Trophoblast cell (in vitro differentiated cells and primary cell): Measurements from ENCODE around the gene ARHGAP42.

ENCODE experiments used
- DNase-seq, 2 donors: peaks; one replicate each; pipeline ENCODE4 v3.0.0-alpha.2; 2016
- H2AFZ ChIP-seq: 2 replicates; pipeline ENCODE4 v1.6.1; 2013; ENCODE audit warnings: low read length, moderate library complexity, mild to moderate bottlenecking; ENCODE audit not compliant: insufficient read depth, poor library complexity
- H2AK5ac ChIP-seq: 2 replicates; pipeline ENCODE4 v1.6.1; 2013; ENCODE audit warnings: mild to moderate bottlenecking, low read length
- H2BK120ac ChIP-seq: 2 replicates; pipeline ENCODE4 v1.6.1; 2013; ENCODE audit warnings: low read length, mild to moderate bottlenecking, moderate library complexity; ENCODE audit not compliant: insufficient read depth, poor library complexity
- H2BK12ac ChIP-seq: 2 replicates; pipeline ENCODE4 v1.6.1; 2013; ENCODE audit warnings: mild to moderate bottlenecking, low read length, moderate library complexity
- H2BK5ac ChIP-seq: 2 replicates; pipeline ENCODE4 v1.6.1; 2013; ENCODE audit warnings: low read length, low read depth, moderate library complexity, mild to moderate bottlenecking; ENCODE audit not compliant: poor library complexity
- H3K14ac ChIP-seq: 2 replicates; pipeline ENCODE4 v1.6.1; 2013; ENCODE audit warnings: mild to moderate bottlenecking, low read length
- H3K18ac ChIP-seq: 2 replicates; pipeline ENCODE4 v1.6.1; 2013; ENCODE audit warnings: mild to moderate bottlenecking, low read length
- H3K23ac ChIP-seq: 2 replicates; pipeline ENCODE4 v1.6.1; 2013; ENCODE audit warnings: low read length
- H3K27ac ChIP-seq: 2 replicates; pipeline ENCODE4 v1.5.1; 2013; ENCODE audit warnings: low read depth, mild to moderate bottlenecking, inconsistent platforms, low read length, moderate library complexity
- H3K27me3 ChIP-seq: 2 replicates; pipeline ENCODE4 v1.6.1; 2013; ENCODE audit warnings: inconsistent platforms, mild to moderate bottlenecking, low read length, moderate library complexity; ENCODE audit not compliant: insufficient read depth
- H3K36me3 ChIP-seq, 2 experiments: 1 replicate in 1 of 2; 2 replicates in 1 of 2; pipeline ENCODE4 v1.6.1; 2013; ENCODE audit warnings: low read length in 2 of 2, mild to moderate bottlenecking in 2 of 2, moderate library complexity in 1 of 2; ENCODE audit not compliant: insufficient read depth in 2 of 2, control insufficient read depth in 1 of 2
- H3K4ac ChIP-seq: 2 replicates; pipeline ENCODE4 v1.6.1; 2013; ENCODE audit warnings: low read depth, mild to moderate bottlenecking, low read length, moderate library complexity
- H3K4me1 ChIP-seq, 2 experiments: 1 replicate in 1 of 2; 2 replicates in 1 of 2; pipeline ENCODE4 v1.6.1; 2013; ENCODE audit warnings: low read length in 2 of 2, mild to moderate bottlenecking in 2 of 2, moderate library complexity in 1 of 2; ENCODE audit not compliant: insufficient read depth in 2 of 2, control insufficient read depth in 1 of 2
- H3K4me2 ChIP-seq: 2 replicates; pipeline ENCODE4 v1.6.1; 2013; ENCODE audit warnings: inconsistent platforms, mild to moderate bottlenecking, low read length, moderate library complexity
- H3K4me3 ChIP-seq: 2 replicates; pipeline ENCODE4 v1.5.1; 2013; ENCODE audit warnings: mild to moderate bottlenecking, low read depth, low read length, inconsistent platforms
- H3K79me1 ChIP-seq: one replicate; pipeline ENCODE4 v1.6.1; 2013; ENCODE audit warnings: low read length
- H3K79me2 ChIP-seq: 2 replicates; pipeline ENCODE4 v1.6.1; 2013; ENCODE audit warnings: low read length, mild to moderate bottlenecking; ENCODE audit not compliant: control insufficient read depth, insufficient read depth, poor library complexity
- H3K9ac ChIP-seq: 2 replicates; pipeline ENCODE4 v1.6.1; 2013; ENCODE audit warnings: mild to moderate bottlenecking, low read length
- H3K9me3 ChIP-seq: 2 replicates; pipeline ENCODE4 v1.6.1; 2013; ENCODE audit warnings: low read depth, mild to moderate bottlenecking, control low read depth, inconsistent platforms, low read length; ENCODE audit not compliant: insufficient read depth
- H4K12ac ChIP-seq: 2 replicates; pipeline ENCODE4 v1.6.1; 2013; ENCODE audit warnings: low read depth, mild to moderate bottlenecking, low read length, moderate library complexity
- H4K8ac ChIP-seq: 2 replicates; pipeline ENCODE4 v1.6.1; 2013; ENCODE audit warnings: low read depth, mild to moderate bottlenecking, low read length, moderate library complexity
- H4K91ac ChIP-seq: one replicate; pipeline ENCODE4 v1.6.1; 2013; ENCODE audit warnings: low read depth, mild to moderate bottlenecking, low read length, moderate library complexity
- WGBS: extraction: QIAGEN DNeasy Blood & Tissue Kit; methylation state at CpG from one replicate; pipeline ENCODE4 v1.1.7; 2013; ENCODE audit warnings: missing lambda C conversion rate; ENCODE audit not compliant: insufficient read length, insufficient coverage; ENCODE audit errors: extremely low coverage; 5-methylcytosine and 5-hydroxymethylcytosine counted together

ARHGAP42 gene

DNA sequence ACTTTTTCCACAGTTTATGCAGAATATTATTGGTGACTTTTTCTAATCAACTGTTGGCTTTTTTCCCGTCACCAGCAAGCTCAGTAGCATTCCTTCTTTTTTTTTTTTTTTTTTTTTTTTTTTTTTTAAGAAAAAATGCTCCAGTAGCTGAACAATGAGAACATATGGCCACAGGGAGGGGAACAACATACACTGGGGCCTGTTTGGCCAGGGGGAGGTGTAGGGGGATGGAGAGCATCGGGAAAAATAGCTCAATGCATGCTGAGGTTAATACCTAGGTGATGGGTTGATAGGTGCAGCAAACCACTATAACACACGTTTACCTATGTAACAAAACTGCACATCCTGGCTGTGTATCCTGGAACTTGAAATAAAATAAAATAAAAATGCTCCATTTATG lies 82.5 kb downstream of the ARHGAP42 start:
- H4K12ac ChIP-seq = no peak overlapping the region
- no peak overlapping the region for H3K18ac ChIP-seq
- no peaks in the 10 kb centered on the region for H3K27me3 ChIP-seq
- no peak overlapping the region for H3K4me3 ChIP-seq
- H2BK5ac ChIP-seq = no peak overlapping the region
- H3K4ac ChIP-seq = no peak overlapping the region
- no peak overlapping the region for H2AK5ac ChIP-seq
- no peak overlapping the region for H3K27ac ChIP-seq
- WGBS = no CpG with 5 or more reads among the region's 3 CpGs
- H3K4me2 ChIP-seq = no peak overlapping the region
- no peaks in the 10 kb centered on the region for H3K79me1 ChIP-seq
- H4K8ac ChIP-seq = no peak overlapping the region
- no peak overlapping the region for H3K9ac ChIP-seq
- no peak overlapping the region for H3K14ac ChIP-seq
- no peak overlapping the region for H2BK12ac ChIP-seq
- no peak overlapping the region for H3K23ac ChIP-seq
- peaks cover 0 to 2% of the 10 kb centered on the region in 2 experiments for H3K4me1 ChIP-seq
- no peaks in the 10 kb centered on the region for H3K9me3 ChIP-seq
- peaks cover 0 to 3% of the 10 kb centered on the region in 2 experiments for H3K36me3 ChIP-seq
- no peak for DNase-seq
- H4K91ac ChIP-seq = no peak overlapping the region
- H3K79me2 ChIP-seq = peaks cover 2% of the 10 kb centered on the region
- H2BK120ac ChIP-seq = no peak overlapping the region
- no peak overlapping the region for H2AFZ ChIP-seq

DNA sequence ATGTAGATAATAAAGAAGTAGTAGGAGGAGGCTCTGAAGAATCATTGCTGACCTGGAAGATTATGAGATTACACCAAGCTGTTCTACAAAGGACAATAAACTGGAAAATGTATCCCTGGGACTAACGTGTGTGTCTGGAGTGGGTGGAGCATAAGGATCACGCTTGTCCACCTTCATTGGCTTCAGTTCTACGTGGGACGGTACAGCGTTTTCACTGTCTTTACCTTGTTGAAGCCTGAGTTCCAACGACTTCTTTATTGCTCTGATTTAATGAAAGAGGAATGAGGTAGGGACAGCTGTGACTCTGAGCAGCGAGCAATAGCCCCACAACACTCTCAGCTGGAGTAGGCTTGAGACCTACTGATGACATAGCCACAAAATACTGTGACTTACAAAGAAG lies 87.0 kb downstream of the ARHGAP42 start:
- no peak overlapping the region for H2BK5ac ChIP-seq
- peak in 1 of 2 donors; percentile 4 for DNase-seq
- H3K14ac ChIP-seq = no peak overlapping the region

DNA sequence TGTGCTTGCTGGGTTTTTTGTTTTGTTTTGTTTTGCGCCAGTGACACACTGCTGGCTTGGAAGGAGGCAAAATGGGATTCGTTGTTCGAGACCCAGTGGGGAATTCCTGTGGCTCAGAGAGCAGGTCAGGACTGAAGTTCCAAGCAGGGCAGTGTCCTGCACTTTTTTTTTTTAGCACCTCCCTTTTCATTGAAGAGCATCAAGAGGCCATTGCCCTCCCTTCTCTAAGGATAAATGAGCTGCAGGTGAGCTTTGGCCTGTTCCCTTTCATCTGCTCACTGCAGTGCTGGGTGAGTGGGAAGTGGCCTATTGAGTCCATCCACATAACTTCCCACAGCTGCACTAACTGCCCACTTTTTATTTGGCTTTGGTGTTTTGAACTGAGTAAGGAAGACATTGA lies 87.8 kb downstream of the ARHGAP42 start:
- DNase-seq = no peak
- Histone ChIP-seq H3K27ac (no peak overlapping the region), H3K23ac (no peak overlapping the region), H3K4me1 (peaks cover 0 to 2% of the 10 kb centered on the region in 2 experiments), H4K8ac (no peak overlapping the region), H3K14ac (no peak overlapping the region), H2BK120ac (no peak overlapping the region), H2AK5ac (no peak overlapping the region), H4K91ac (no peak overlapping the region), H3K27me3 (no peaks in the 10 kb centered on the region), H2AFZ (no peak overlapping the region), H3K9me3 (no peaks in the 10 kb centered on the region), H3K4me3 (no peak overlapping the region), H3K79me2 (no peaks in the 10 kb centered on the region), H4K12ac (no peak overlapping the region), H3K4ac (no peak overlapping the region), H3K9ac (no peak overlapping the region), H2BK5ac (no peak overlapping the region), H3K79me1 (no peaks in the 10 kb centered on the region), H3K36me3 (peaks cover 0 to 5% of the 10 kb centered on the region in 2 experiments), H3K18ac (no peak overlapping the region), H3K4me2 (no peak overlapping the region), H2BK12ac (no peak overlapping the region)
- WGBS = no CpG with 5 or more reads among the region's 3 CpGs

More for the DNA sequence above, 87.0 kb downstream of the ARHGAP42 start:
- Histone ChIP-seq H3K27ac (no peak overlapping the region), H2AK5ac (no peak overlapping the region), H2AFZ (no peak overlapping the region), H2BK120ac (no peak overlapping the region), H4K8ac (no peak overlapping the region), H2BK12ac (no peak overlapping the region), H4K91ac (no peak overlapping the region), H3K9me3 (no peaks in the 10 kb centered on the region), H3K79me1 (no peaks in the 10 kb centered on the region), H3K18ac (no peak overlapping the region), H3K4me1 (peaks cover under 1 to 2% of the 10 kb centered on the region in 2 experiments), H3K79me2 (no peaks in the 10 kb centered on the region), H4K12ac (no peak overlapping the region), H3K36me3 (peaks cover 0 to 5% of the 10 kb centered on the region in 2 experiments), H3K4ac (no peak overlapping the region), H3K27me3 (no peaks in the 10 kb centered on the region), H3K9ac (no peak overlapping the region), H3K4me3 (no peak overlapping the region), H3K4me2 (no peak overlapping the region), H3K23ac (no peak overlapping the region)
- no CpG with 5 or more reads among the region's 7 CpGs for WGBS

DNA sequence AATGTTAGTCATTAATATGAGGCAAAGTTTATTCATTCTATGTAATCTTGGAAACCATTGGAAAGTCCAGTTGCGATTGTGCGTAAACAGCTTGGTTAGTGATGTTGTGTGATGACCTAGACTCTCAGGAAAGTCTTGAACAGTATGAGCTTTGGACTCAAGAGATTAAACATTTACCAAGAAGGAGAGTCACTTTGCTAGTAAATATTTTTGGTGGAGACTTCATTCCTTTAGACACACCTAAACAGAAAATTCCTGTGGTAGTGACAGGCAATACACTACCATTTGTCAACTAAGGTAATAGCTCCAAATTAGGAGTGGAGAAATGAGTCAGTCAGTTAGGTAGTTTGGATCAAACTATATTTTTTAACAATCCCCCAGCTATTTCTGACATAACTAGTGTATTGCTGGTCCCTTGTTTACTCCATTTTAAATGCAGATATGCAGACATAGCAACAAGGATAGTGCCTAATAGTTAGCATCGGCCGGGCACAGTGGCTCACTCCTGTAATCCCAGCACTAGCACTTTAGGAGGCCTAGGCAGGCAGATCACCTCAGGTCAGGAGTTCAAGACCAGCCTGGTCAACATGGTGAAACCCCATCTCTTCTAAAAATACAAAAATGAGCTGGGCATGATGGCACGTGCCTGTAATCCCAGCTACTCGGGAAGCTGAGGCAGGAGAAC lies 89.3 kb downstream of the ARHGAP42 start:
- H3K36me3 ChIP-seq = peaks cover 0 to 5% of the 10 kb centered on the region in 2 experiments
- H3K9ac ChIP-seq = no peak overlapping the region
- H4K8ac ChIP-seq = no peak overlapping the region
- peak; percentile 2 to 42 for DNase-seq
- H3K14ac ChIP-seq = no peak overlapping the region
- H2AFZ ChIP-seq = no peak overlapping the region
- H3K4me2 ChIP-seq = no peak overlapping the region
- H3K4me1 ChIP-seq = peaks cover 0 to 2% of the 10 kb centered on the region in 2 experiments
- H3K79me1 ChIP-seq = no peaks in the 10 kb centered on the region
- no peaks in the 10 kb centered on the region for H3K9me3 ChIP-seq
- no peak overlapping the region for H3K23ac ChIP-seq
- WGBS = no CpG with 5 or more reads among the region's 6 CpGs
- H4K12ac ChIP-seq = no peak overlapping the region
- H3K27me3 ChIP-seq = no peaks in the 10 kb centered on the region
- no peak overlapping the region for H3K4me3 ChIP-seq
- H3K27ac ChIP-seq = no peak overlapping the region
- no peak overlapping the region for H3K4ac ChIP-seq
- no peak overlapping the region for H2BK120ac ChIP-seq
- no peak overlapping the region for H4K91ac ChIP-seq
- no peak overlapping the region for H2AK5ac ChIP-seq
- H3K18ac ChIP-seq = no peak overlapping the region
- no peak overlapping the region for H2BK12ac ChIP-seq
- H2BK5ac ChIP-seq = no peak overlapping the region
- no peaks in the 10 kb centered on the region for H3K79me2 ChIP-seq
